HepG2 (cell line): ENCODE results near the gene GJC1. TPM values are rescaled to one million over a fixed set of nuclear protein-coding genes. Genes with fewer than 3 reads are reported as not detected.

Source experiments
- ATF1 ChIP-seq: IDR thresholded peaks from 2 replicates; pipeline ENCODE4 v1.6.1; 2016; ENCODE audit warnings: mild to moderate bottlenecking, control low read depth
- BRCA1 ChIP-seq: sonication (generic); formaldehyde crosslinking; IDR thresholded peaks from 2 replicates; pipeline ENCODE4 v1.4.0; 2020; ENCODE audit warnings: missing genetic modification reagents
- CBX5 ChIP-seq: sonication (generic); formaldehyde crosslinking; IDR thresholded peaks from 2 replicates; pipeline ENCODE4 v1.4.0; 2020; ENCODE audit warnings: missing genetic modification reagents, borderline replicate concordance
- DMAP1 ChIP-seq: IDR thresholded peaks from 2 replicates; pipeline ENCODE4 v1.6.1; 2016
- DPF2 ChIP-seq: sonication (generic); formaldehyde crosslinking; IDR thresholded peaks from 2 replicates; pipeline ENCODE4 v1.4.0; 2020; ENCODE audit warnings: mild to moderate bottlenecking, low read depth, missing genetic modification reagents, borderline replicate concordance
- FOXJ3 ChIP-seq: sonication (generic); formaldehyde crosslinking; IDR thresholded peaks from 2 replicates; pipeline ENCODE4 v1.4.0; 2020; ENCODE audit warnings: missing genetic modification reagents, mild to moderate bottlenecking, borderline replicate concordance
- GABPA ChIP-seq, 2 experiments: IDR thresholded peaks; 2 replicates each; pipeline ENCODE4 v1.6.1; 2011 to 2016; ENCODE audit warnings: low read depth in 2 of 2, low read length in 1 of 2, missing biosample characterization in 1 of 2, missing genetic modification characterization in 1 of 2
- HES4 ChIP-seq: sonication (generic); formaldehyde crosslinking; IDR thresholded peaks from 2 replicates; pipeline ENCODE4 v1.9.0; 2021; ENCODE audit warnings: mild to moderate bottlenecking, missing genetic modification reagents, borderline replicate concordance
- HNRNPH1 ChIP-seq: fragments of 200-400 bp; formaldehyde crosslinking; optimal IDR thresholded peaks from 2 replicates; pipeline ENCODE3; 2017; ENCODE audit warnings: mild to moderate bottlenecking, low read depth, low read length
- IKZF1 ChIP-seq: fragments of 450-650 bp; IDR thresholded peaks from 2 replicates; pipeline ENCODE4 v1.7.1; 2016
- KAT7 ChIP-seq: IDR thresholded peaks from 2 replicates; pipeline ENCODE4 v1.6.1; 2018; ENCODE audit warnings: borderline replicate concordance, missing compliant biosample characterization
- MTA3 ChIP-seq: sonication (generic); formaldehyde crosslinking; IDR thresholded peaks from 2 replicates; pipeline ENCODE4 v1.4.0; 2020; ENCODE audit warnings: missing genetic modification reagents
- NCOA5 ChIP-seq: sonication (generic); formaldehyde crosslinking; IDR thresholded peaks from 2 replicates; pipeline ENCODE4 v1.4.0; 2020; ENCODE audit warnings: missing genetic modification reagents
- SUZ12 ChIP-seq: fragments of 150-350 bp; IDR thresholded peaks from 2 replicates; pipeline ENCODE4 v1.6.1; 2014; ENCODE audit warnings: low read depth, low read length
- TCF12 ChIP-seq, 2 experiments: fragments of 450-650 bp in 1 of 2; sonication (generic) in 1 of 2; formaldehyde crosslinking in 1 of 2; IDR thresholded peaks; 2 replicates each; pipeline versions ENCODE4 v1.6.1 to v1.8.0; 2017 to 2022; ENCODE audit warnings: antibody characterized with exemption in 1 of 2, mild to moderate bottlenecking in 1 of 2, missing genetic modification reagents in 1 of 2, moderate library complexity in 1 of 2
- TOE1 ChIP-seq: sonication (generic); formaldehyde crosslinking; IDR thresholded peaks from 2 replicates; pipeline ENCODE4 v1.4.0; 2020; ENCODE audit warnings: mild to moderate bottlenecking, missing genetic modification reagents
- ZBTB42 ChIP-seq: sonication (generic); formaldehyde crosslinking; IDR thresholded peaks from 2 replicates; pipeline ENCODE4 v1.5.0; 2020; ENCODE audit warnings: mild to moderate bottlenecking, missing genetic modification reagents
- ZFP82 ChIP-seq: sonication (generic); formaldehyde crosslinking; IDR thresholded peaks from 2 replicates; pipeline ENCODE4 v1.5.1; 2020; ENCODE audit warnings: mild to moderate bottlenecking, missing genetic modification reagents, borderline replicate concordance
- ZIK1 ChIP-seq: sonication (generic); formaldehyde crosslinking; IDR thresholded peaks from 2 replicates; pipeline ENCODE4 v1.5.0; 2020; ENCODE audit warnings: mild to moderate bottlenecking, low read depth, missing genetic modification reagents, borderline replicate concordance
- ZNF136 ChIP-seq: sonication (generic); formaldehyde crosslinking; IDR thresholded peaks from 2 replicates; pipeline ENCODE4 v1.8.1; 2022; ENCODE audit warnings: low read depth, mild to moderate bottlenecking, moderate library complexity, missing genetic modification reagents
- ZNF205 ChIP-seq: IDR thresholded peaks from 2 replicates; pipeline ENCODE4 v1.6.1; 2018; ENCODE audit warnings: missing biosample characterization, missing genetic modification reagents
- ZNF329 ChIP-seq: sonication (generic); formaldehyde crosslinking; IDR thresholded peaks from 2 replicates; pipeline ENCODE4 v1.9.0; 2021; ENCODE audit warnings: low read depth, mild to moderate bottlenecking, missing genetic modification reagents
- ZNF33A ChIP-seq: sonication (generic); formaldehyde crosslinking; IDR thresholded peaks from 2 replicates; pipeline ENCODE4 v1.5.1; 2020; ENCODE audit warnings: missing genetic modification reagents, mild to moderate bottlenecking, moderate library complexity, borderline replicate concordance
- ZNF496 ChIP-seq: sonication (generic); formaldehyde crosslinking; IDR thresholded peaks from 2 replicates; pipeline ENCODE4 v1.8.1; 2023; ENCODE audit warnings: mild to moderate bottlenecking, moderate library complexity, missing genetic modification reagents; ENCODE audit not compliant: insufficient replicate concordance
- ZNF556 ChIP-seq: sonication (generic); formaldehyde crosslinking; IDR thresholded peaks from 2 replicates; pipeline ENCODE4 v1.4.0; 2020; ENCODE audit warnings: mild to moderate bottlenecking, missing genetic modification reagents, borderline replicate concordance
- ZNF570 ChIP-seq: sonication (generic); formaldehyde crosslinking; IDR thresholded peaks from 2 replicates; pipeline ENCODE4 v1.4.0; 2020; ENCODE audit warnings: mild to moderate bottlenecking, missing genetic modification reagents, borderline replicate concordance
- ZNF619 ChIP-seq: sonication (generic); formaldehyde crosslinking; IDR thresholded peaks from 2 replicates; pipeline ENCODE4 v1.4.0; 2020; ENCODE audit warnings: mild to moderate bottlenecking, missing genetic modification reagents
- ZNF660 ChIP-seq: sonication (generic); formaldehyde crosslinking; IDR thresholded peaks from 2 replicates; pipeline ENCODE4 v1.5.1; 2020; ENCODE audit warnings: mild to moderate bottlenecking, low read depth, missing genetic modification reagents, borderline replicate concordance
- ZNF740 ChIP-seq: sonication (generic); formaldehyde crosslinking; IDR thresholded peaks from 2 replicates; pipeline ENCODE4 v1.4.0; 2020; ENCODE audit warnings: missing genetic modification reagents
- ZXDC ChIP-seq: sonication (generic); formaldehyde crosslinking; IDR thresholded peaks from 2 replicates; pipeline ENCODE4 v1.5.0; 2020; ENCODE audit warnings: mild to moderate bottlenecking, missing genetic modification reagents
- polyA plus RNA-seq, 8 experiments: library from polyadenylated mRNA; depleted of rRNA in 3 of 8; stranded (reverse) in 7 of 8; unstranded in 1 of 8; fragments of >200 nt; fragmentation: Illumina TruSeq in 4 of 8; extraction: Trizol in 4 of 8; gene quantifications; 2 replicates each; pipeline versions ENCODE4 v1.2.1 to v1.2.3, GENCODE V29; 2011 to 2016; ENCODE audit warnings: low read depth in 4 of 8, missing spikeins in 1 of 8, mixed read lengths in 1 of 8; ENCODE audit not compliant: insufficient read depth in 1 of 8
- total RNA-seq, 5 experiments: library from RNA; depleted of rRNA; stranded (reverse); fragments of >200 nt; fragmentation: Illumina TruSeq; extraction: Trizol; gene quantifications; 2 replicates each; pipeline ENCODE4 v1.2.3, GENCODE V29; 2016; ENCODE audit warnings: low read depth in 1 of 5

Gene GJC1
- total and polyA plus RNA-seq, 2 of the 13 experiments (the other 11 are each of a cell fraction or from before 2014, with no cell fraction given): 1.7 TPM

GRCh38 chr17:44775136-44775837 lies 54.8 kb downstream of the GJC1 start (continued):
- TF ChIP-seq ZNF496 (CRISPR knock-in tag) (no peak), HNRNPH1 (no peak), BRCA1 (CRISPR knock-in tag) (no peak), MTA3 (CRISPR knock-in tag) (no peak), HES4 (CRISPR knock-in tag) (peak; percentile 72; the same call in 1 of the 2 replicates), ZNF556 (CRISPR knock-in tag) (no peak), ZNF329 (CRISPR knock-in tag) (no peak), TCF12 (IDR thresholded peaks at IDR 0.05) (no peak), TCF12 (CRISPR knock-in tag; IDR thresholded peaks at IDR 0.05) (peak; percentile 59; the same call in 1 of the 2 replicates), FOXJ3 (no peak), ZNF205 (CRISPR knock-in tag) (no peak), NCOA5 (CRISPR knock-in tag) (no peak), TOE1 (CRISPR knock-in tag) (no peak), ZNF740 (CRISPR knock-in tag) (peak; percentile 60; the same call in 1 of the 2 replicates), ZFP82 (CRISPR knock-in tag) (no peak), ATF1 (no peak), DMAP1 (CRISPR knock-in tag) (no peak; the same call in 1 of the 2 replicates), ZBTB42 (CRISPR knock-in tag) (no peak), SUZ12 (no peak), ZNF136 (CRISPR knock-in tag) (no peak), ZNF619 (CRISPR knock-in tag) (no peak), ZNF660 (no peak), ZXDC (CRISPR knock-in tag) (no peak), IKZF1 (no peak), GABPA (IDR thresholded peaks at IDR 0.05; ENCODE audit: low read depth, low read length) (no peak), GABPA (CRISPR knock-in tag; IDR thresholded peaks at IDR 0.05; ENCODE audit: low read depth) (no peak), ZIK1 (peak; percentile 85), ZNF570 (CRISPR knock-in tag) (no peak), DPF2 (CRISPR knock-in tag) (no peak), ZNF33A (CRISPR knock-in tag) (no peak), KAT7 (CRISPR knock-in tag) (no peak; the same call in 1 of the 2 replicates), CBX5 (CRISPR knock-in tag) (no peak; the same call in 1 of the 2 replicates)
